OCI-LY3 (cell line): ENCODE measurements around the gene CCL26.
"Not testable (repeated sequence)": the region's sequence is repeated elsewhere in the genome, so short reads cannot be mapped to it uniquely, and the experiment has no call there.

Experiments used
- H2AFZ ChIP-seq: fragments of 200-600, 300-600 bp; shearing (Covaris generic); 2 replicates; pipeline ENCODE4 v1.6.0; 2014; ENCODE audit warnings: antibody characterized with exemption, low read depth, low read length
- H3K27ac ChIP-seq: fragments of 200-600, 300-600 bp; sonication (generic); 2 replicates; pipeline ENCODE4 v1.5.1; 2014; ENCODE audit warnings: mild to moderate bottlenecking, low read length, moderate library complexity, mixed read lengths
- H3K27me3 ChIP-seq: fragments of 200-600, 300-600 bp; sonication (generic); 2 replicates; pipeline ENCODE4 v1.6.1; 2014; ENCODE audit warnings: low read depth, low read length, mixed read lengths
- H3K36me3 ChIP-seq: fragments of 200-600, 300-600 bp; sonication (generic); replicated peaks from 2 replicates; pipeline ENCODE3; 2014; ENCODE audit warnings: low read depth, low read length, mixed read lengths
- H3K4me1 ChIP-seq: fragments of 300-600, 200-600 bp; sonication (generic); 2 replicates; pipeline ENCODE4 v1.6.1; 2014; ENCODE audit warnings: low read length, mixed read lengths
- H3K4me2 ChIP-seq: fragments of 200-600, 300-600 bp; sonication (generic); 2 replicates; pipeline ENCODE4 v1.6.1; 2014; ENCODE audit warnings: low read length, mixed read lengths
- H3K4me3 ChIP-seq: fragments of 300-600, 200-600 bp; sonication (generic); 2 replicates; pipeline ENCODE4 v1.5.1; 2014; ENCODE audit warnings: antibody characterized with exemption, mild to moderate bottlenecking, low read length, moderate library complexity
- H3K79me2 ChIP-seq: fragments of 300-600, 200-600 bp; shearing (Covaris generic); 2 replicates; pipeline ENCODE4 v1.6.1; 2014; ENCODE audit warnings: mild to moderate bottlenecking, low read length, mixed read lengths
- H3K9ac ChIP-seq: fragments of 300-600, 200-600 bp; shearing (Covaris generic); 2 replicates; pipeline ENCODE4 v1.6.0; 2014; ENCODE audit warnings: mild to moderate bottlenecking, low read length, moderate library complexity
- H3K9me3 ChIP-seq: fragments of 200-600, 300-600 bp; shearing (Covaris generic); 2 replicates; pipeline ENCODE4 v1.6.1; 2014; ENCODE audit warnings: low read length, mixed read lengths; ENCODE audit not compliant: insufficient read depth
- H4K20me1 ChIP-seq: fragments of 200-600, 300-600 bp; sonication (generic); 2 replicates; pipeline ENCODE4 v1.6.1; 2016; ENCODE audit warnings: low read length, mixed read lengths; ENCODE audit not compliant: insufficient read depth
- CTCF ChIP-seq: fragments of 200-600, 300-600 bp; sonication (generic); IDR thresholded peaks from 2 replicates; pipeline ENCODE4 v1.5.1; 2014; ENCODE audit warnings: antibody characterized with exemption, low read length, low read depth
- EZH2phosphoT487 ChIP-seq: fragments of 200-600 bp; shearing (Covaris generic); IDR thresholded peaks from 2 replicates; pipeline ENCODE4 v1.6.1; 2018; ENCODE audit warnings: antibody characterized with exemption, mixed run types, low read depth

Gene CCL26

GRCh38 chr7:75725306-75725705 is 46.7 kb downstream of the CCL26 start:
- Histone ChIP-seq H3K4me1 (peaks cover 26% of the 10 kb centered on the region), H3K9me3 (no peaks in the 10 kb centered on the region)

GRCh38 chr7:75723444-75723843 is 48.6 kb downstream of the CCL26 start:
- Histone ChIP-seq H3K27me3 (no peaks in the 10 kb centered on the region), H3K9me3 (no peaks in the 10 kb centered on the region), H3K4me3 (no peak overlapping the region), H3K4me2 (no peak overlapping the region), H2AFZ (no peak overlapping the region), H3K79me2 (no peaks in the 10 kb centered on the region), H3K9ac (no peak overlapping the region), H3K36me3 (no peaks in the 10 kb centered on the region), H3K4me1 (peaks cover 21% of the 10 kb centered on the region), H4K20me1 (no peaks in the 10 kb centered on the region), H3K27ac (no peak overlapping the region)
- TF ChIP-seq CTCF (no peak), EZH2phosphoT487 (no peak)

More at GRCh38 chr7:75725306-75725705, 46.7 kb downstream of the CCL26 start:
- no peaks in the 10 kb centered on the region for H3K79me2 ChIP-seq
- no peaks in the 10 kb centered on the region for H3K27me3 ChIP-seq
- no peaks in the 10 kb centered on the region for H3K36me3 ChIP-seq
- no peaks in the 10 kb centered on the region for H4K20me1 ChIP-seq
- peak overlapping the region; percentile 38 for H3K4me2 ChIP-seq
- H3K9ac ChIP-seq: no peak overlapping the region
- no peak overlapping the region for H3K27ac ChIP-seq
- no peak overlapping the region for H3K4me3 ChIP-seq
- H2AFZ ChIP-seq: no peak overlapping the region
- no peak for TF ChIP-seq CTCF
- TF ChIP-seq EZH2phosphoT487: no peak

GRCh38 chr7:75722373-75722772 is 49.6 kb downstream of the CCL26 start:
- H2AFZ ChIP-seq: no peak overlapping the region
- no peak overlapping the region for H3K9ac ChIP-seq
- no peak overlapping the region for H3K27ac ChIP-seq
- H3K4me2 ChIP-seq: no peak overlapping the region
- H3K79me2 ChIP-seq: no peaks in the 10 kb centered on the region
- H4K20me1 ChIP-seq: no peaks in the 10 kb centered on the region
- H3K36me3 ChIP-seq: no peaks in the 10 kb centered on the region
- H3K4me1 ChIP-seq: peaks cover 21% of the 10 kb centered on the region
- H3K4me3 ChIP-seq: no peak overlapping the region
- no peaks in the 10 kb centered on the region for H3K27me3 ChIP-seq
- TF ChIP-seq CTCF (no peak), EZH2phosphoT487 (no peak)
- no peaks in the 10 kb centered on the region for H3K9me3 ChIP-seq

GRCh38 chr7:75721922-75722321 is 50.1 kb downstream of the CCL26 start:
- H2AFZ ChIP-seq, H3K4me3 ChIP-seq, H3K79me2 ChIP-seq, H3K9ac ChIP-seq, H4K20me1 ChIP-seq, H3K36me3 ChIP-seq, H3K27ac ChIP-seq, H3K27me3 ChIP-seq, H3K9me3 ChIP-seq, H3K4me2 ChIP-seq: not testable (repeated sequence)
- peaks cover 21% of the 10 kb centered on the region for H3K4me1 ChIP-seq

GRCh38 chr7:75721426-75721825 is 50.6 kb downstream of the CCL26 start:
- no peaks in the 10 kb centered on the region for H3K36me3 ChIP-seq
- no peaks in the 10 kb centered on the region for H4K20me1 ChIP-seq
- peaks cover 21% of the 10 kb centered on the region for H3K4me1 ChIP-seq
- H3K4me2 ChIP-seq: no peak overlapping the region
- no peaks in the 10 kb centered on the region for H3K9me3 ChIP-seq
- no peak overlapping the region for H3K4me3 ChIP-seq
- no peak overlapping the region for H2AFZ ChIP-seq
- no peaks in the 10 kb centered on the region for H3K27me3 ChIP-seq
- H3K9ac ChIP-seq: no peak overlapping the region
- no peak for TF ChIP-seq CTCF
- TF ChIP-seq EZH2phosphoT487: no peak
- no peak overlapping the region for H3K27ac ChIP-seq
- H3K79me2 ChIP-seq: no peaks in the 10 kb centered on the region
